NCI-H524 (cell line): ENCODE data around the gene TEX2.
"Not testable (repeated sequence)": the region's sequence is repeated elsewhere in the genome, so short reads cannot be mapped to it uniquely, and the experiment has no call there.

Experiments
- DNase-seq, 2 experiments: peaks; one replicate each; lab custom pipeline; 2025; lab: John Stamatoyannopoulos, UW

The TEX2 gene

GRCh38 chr17:64236827-64237403 is 26.1 kb downstream of the TEX2 start:
- peak in 1 of 2 experiments; percentile 45 for DNase-seq

- DNase-seq = no peak
These were observed 28.1 kb downstream of the TEX2 start for GRCh38 chr17:64234961-64235360.

GRCh38 chr17:64232466-64233262 is 30.4 kb downstream of the TEX2 start:
- no peak for DNase-seq

GRCh38 chr17:64231567-64232141 is 31.4 kb downstream of the TEX2 start:
- peak; percentile 35 to 66 for DNase-seq

- DNase-seq = no peak
These were observed 32.2 kb downstream of the TEX2 start for GRCh38 chr17:64230791-64231408.

- no peak for DNase-seq
These were observed 33.0 kb downstream of the TEX2 start for GRCh38 chr17:64229815-64230728.

GRCh38 chr17:64226132-64226531 is 36.9 kb downstream of the TEX2 start:
- DNase-seq = no peak

GRCh38 chr17:64225410-64225809 is 37.6 kb downstream of the TEX2 start:
- no peak for DNase-seq

- DNase-seq = peak; percentile 94 to 97
These were observed 39.0 kb downstream of the TEX2 start for GRCh38 chr17:64223931-64224629.

- DNase-seq = peak in 1 of 2 experiments; percentile 62
These were observed 39.8 kb downstream of the TEX2 start for GRCh38 chr17:64223283-64223682.

- no peak for DNase-seq
These were observed 41.4 kb downstream of the TEX2 start for GRCh38 chr17:64221679-64222078.

- not testable (repeated sequence) for DNase-seq
These were observed 42.5 kb downstream of the TEX2 start for GRCh38 chr17:64220604-64221003.

GRCh38 chr17:64219571-64219970 is 43.5 kb downstream of the TEX2 start:
- DNase-seq = no peak

- no peak for DNase-seq
These were observed 45.0 kb downstream of the TEX2 start for GRCh38 chr17:64218066-64218465.

GRCh38 chr17:64217249-64217691 is 45.8 kb downstream of the TEX2 start:
- DNase-seq = no peak

GRCh38 chr17:64216338-64217248 is 46.5 kb downstream of the TEX2 start:
- DNase-seq = no peak

GRCh38 chr17:64216000-64216337 is 47.1 kb downstream of the TEX2 start:
- no peak for DNase-seq

GRCh38 chr17:64214950-64215349 is 48.1 kb downstream of the TEX2 start:
- peak in 1 of 2 experiments; percentile 17 for DNase-seq

- DNase-seq = peak; percentile 89 to 93
These were observed 48.9 kb downstream of the TEX2 start for GRCh38 chr17:64213995-64214811.
